ENCODE data around the gene GBA2. TPM values are rescaled to one million over a fixed set of nuclear protein-coding genes. Genes with fewer than 3 reads are reported as not detected.

The GBA2 gene
- total RNA-seq, 1 experiment from 2014 or later: 22.2 TPM

- no peak for DNase-seq (ENCODE audit: low read depth)
Measured at GRCh38 chr9:35766997-35767396, 18.0 kb upstream of the GBA2 start.

GRCh38 chr9:35763803-35764202, 14.8 kb upstream of the GBA2 start:
- no peak for DNase-seq (ENCODE audit: low read depth)

- no peak for DNase-seq (ENCODE audit: low read depth)
Measured at GRCh38 chr9:35763181-35763580, 14.2 kb upstream of the GBA2 start.

- DNase-seq (ENCODE audit: low read depth): peak; percentile 75
Measured at GRCh38 chr9:35760651-35761050, 11.6 kb upstream of the GBA2 start.

GRCh38 chr9:35759795-35760194, 10.8 kb upstream of the GBA2 start:
- no peak for DNase-seq (ENCODE audit: low read depth)

- DNase-seq (ENCODE audit: low read depth): no peak
Measured at GRCh38 chr9:35758475-35759050, 9.5 kb upstream of the GBA2 start.

- DNase-seq (ENCODE audit: low read depth): no peak
Measured at GRCh38 chr9:35757892-35758275, 8.9 kb upstream of the GBA2 start.

- DNase-seq (ENCODE audit: low read depth): peak; percentile 60
Measured at GRCh38 chr9:35757226-35757891, 8.3 kb upstream of the GBA2 start.

- DNase-seq (ENCODE audit: low read depth): peak; percentile 67
Measured at GRCh38 chr9:35756275-35757225, 7.5 kb upstream of the GBA2 start.

- no peak for DNase-seq (ENCODE audit: low read depth)
Measured at GRCh38 chr9:35755071-35755470, 6.0 kb upstream of the GBA2 start.

GRCh38 chr9:35754264-35754663, 5.2 kb upstream of the GBA2 start, which contains the start of gene MSMP:
Gene MSMP, minus strand, starts transcription at chr9:35754276. Its CDS starts 147 bp downstream, at chr9:35754129.
- no peak for DNase-seq (ENCODE audit: low read depth)

- DNase-seq (ENCODE audit: low read depth): no peak
Measured at GRCh38 chr9:35753466-35753865, 4.4 kb upstream of the GBA2 start.

- DNase-seq (ENCODE audit: low read depth): no peak
Measured at GRCh38 chr9:35750256-35750531, 1.2 kb upstream of the GBA2 start.

GRCh38 chr9:35749515-35750255, 657 bp upstream of the GBA2 start:
- DNase-seq (ENCODE audit: low read depth): peak; percentile 46

GRCh38 chr9:35748242-35748857, 678 bp downstream of the GBA2 start:
- DNase-seq (ENCODE audit: low read depth): peak; percentile 33

GRCh38 chr9:35746583-35746982, 2.4 kb downstream of the GBA2 start:
- DNase-seq (ENCODE audit: low read depth): peak; percentile 29

- DNase-seq (ENCODE audit: low read depth): no peak
Measured at GRCh38 chr9:35745569-35745968, 3.5 kb downstream of the GBA2 start.

GRCh38 chr9:35743880-35744518, 5.0 kb downstream of the GBA2 start:
- no peak for DNase-seq (ENCODE audit: low read depth)

- DNase-seq (ENCODE audit: low read depth): no peak
Measured at GRCh38 chr9:35743452-35743851, 5.6 kb downstream of the GBA2 start.

GRCh38 chr9:35741740-35742139, 7.3 kb downstream of the GBA2 start:
- DNase-seq (ENCODE audit: low read depth): no peak

- no peak for DNase-seq (ENCODE audit: low read depth)
Measured at GRCh38 chr9:35740243-35740642, 8.8 kb downstream of the GBA2 start.
